ENCODE measurements around the gene COMMD3. TPM values are rescaled to one million over a fixed set of nuclear protein-coding genes. Genes with fewer than 3 reads are reported as not detected.

Gene COMMD3
- total and polyA plus RNA-seq, 2 donors (not counting 3 experiments of a cell fraction or from before 2014, with no cell fraction given) = 22.5 to 48.9 TPM

- FAIRE-seq = no peak
- H3K4me2 ChIP-seq (ENCODE audit: insufficient read depth, low read length) = peak overlapping the region; percentile 90
- ChIA-PET CTCF (interaction anchor here (1.1 kb wide), 1 partner anchor 89 kb away, joined by 3 read pairs; no protein-coding TSS in a partner anchor), POLR2A (no interaction called here)
- no peak overlapping the region for H3K9ac ChIP-seq (replicated peaks; ENCODE audit: extremely low read depth, insufficient read depth, low read length)
- no peaks in the 10 kb centered on the region for H3K9me1 ChIP-seq (replicated peaks; ENCODE audit: control insufficient read depth, extremely low read depth, insufficient read depth, low read length)
- peaks cover 8 to 11% of the 10 kb centered on the region in 2 experiments for H3K27me3 ChIP-seq (ENCODE audit: control insufficient read depth in 2 of 2, insufficient read depth in 2 of 2, low read length in 2 of 2)
- no peaks in the 10 kb centered on the region for H4K20me1 ChIP-seq (replicated peaks; ENCODE audit: control insufficient read depth, extremely low read depth, insufficient read depth, low read length)
- H3K4me3 ChIP-seq (replicated peaks in 1 of 3; ENCODE audit: insufficient read depth in 1 of 3, low read depth in 1 of 3, low read length in 3 of 3) = no peak overlapping the region
- H2AFZ ChIP-seq (ENCODE audit: low read depth, low read length) = no peak overlapping the region
- TF ChIP-seq GATA2 (IDR thresholded peaks at IDR 0.05; ENCODE audit: insufficient read depth, insufficient read length, low read depth, low read length) = no peak
- no peak for TF ChIP-seq JUN (IDR thresholded peaks at IDR 0.05; ENCODE audit: borderline replicate concordance, insufficient read depth, insufficient read length, low read depth)
- TF ChIP-seq FOS (IDR thresholded peaks at IDR 0.05; ENCODE audit: borderline replicate concordance, insufficient read depth, low read length) = no peak
- TF ChIP-seq MAX (IDR thresholded peaks at IDR 0.05; ENCODE audit: insufficient read depth, insufficient read length) = no peak
- TF ChIP-seq CTCF (IDR thresholded peaks at IDR 0.05; ENCODE audit: extremely low read depth in 1 of 2, insufficient read depth in 1 of 2, low read depth in 1 of 2, low read length in 2 of 2) = no peak
- no peak for TF ChIP-seq POLR2A (IDR thresholded peaks at IDR 0.05; ENCODE audit: low read depth, low read length)
- TF ChIP-seq MYC (IDR thresholded peaks at IDR 0.05; ENCODE audit: low read depth, low read length) = no peak
- no peak for TF ChIP-seq POLR2AphosphoS5 (IDR thresholded peaks at IDR 0.05; ENCODE audit: insufficient read depth, low read depth, low read length)
- no peak for TF ChIP-seq EZH2 (IDR thresholded peaks at IDR 0.05; ENCODE audit: borderline replicate concordance, low read depth, low read length, severe bottlenecking)
- BruUV-seq (replicated peaks) = no TSS peak
- dilution Hi-C loops (cut with MboI; ENCODE audit: extremely low pct_ligation_motif_present, low sequenced_read_pairs) = no loop called here
- no peaks in the 10 kb centered on the region for H3K79me2 ChIP-seq (ENCODE audit: control insufficient read depth, insufficient read depth, low read length)
- no peaks in the 10 kb centered on the region for H3K9me3 ChIP-seq (replicated peaks; ENCODE audit: control insufficient read depth, insufficient read depth, low read length)
- H3K36me3 ChIP-seq (ENCODE audit: control insufficient read depth in 2 of 2, extremely low read depth in 1 of 2, insufficient read depth in 2 of 2, low read length in 2 of 2) = no peaks in the 10 kb centered on the region
- intact Hi-C loops (cut with micrococcal nuclease) = loop anchor here (2.0 to 10.0 kb wide), 6 partner anchors 23 to 821 kb away; partner anchors contain the start of genes MSRB2 and PIP4K2A
- no peak overlapping the region for H3K27ac ChIP-seq (ENCODE audit: insufficient read depth, low read depth, low read length)
- H3K4me1 ChIP-seq (ENCODE audit: control insufficient read depth, extremely low read depth, insufficient read depth, low read length) = peaks cover 21% of the 10 kb centered on the region
- DNase-seq (ENCODE audit: low read depth, low spot score) = no peak
Observed at GRCh38 chr10:22317771-22318565, 1.8 kb downstream of the COMMD3 start.

Data from endothelial cell of umbilical vein (primary cell).